ENCODE data around the gene NDNF.

NDNF gene

DNA sequence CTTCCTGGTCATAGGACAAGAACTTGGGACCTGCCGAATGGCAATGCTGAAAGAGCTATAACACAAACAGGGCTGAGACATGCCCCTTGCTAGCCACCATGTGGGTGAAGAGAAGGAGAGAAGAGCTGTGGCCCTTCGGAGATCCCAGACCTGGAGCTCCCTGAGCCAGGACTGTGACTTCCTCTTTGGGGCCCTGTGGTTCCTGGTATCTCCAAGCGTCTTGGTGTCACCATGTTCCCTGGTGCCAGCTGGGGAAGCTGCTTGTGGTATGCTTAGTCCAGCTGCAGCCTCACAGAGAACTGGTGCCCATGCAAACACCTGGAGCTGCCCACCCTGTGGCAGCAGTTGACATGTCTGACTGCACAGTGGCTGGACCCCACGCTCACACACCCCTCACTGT is 68.5 kb downstream of the NDNF start:
- DNase-seq (ENCODE audit: extremely low spot score) = no peak
- ChIA-PET CTCF (interaction anchor here (1.0 to 1.1 kb wide), 3 partner anchors 10 to 16 kb away, joined by 3 read pairs; no protein-coding TSS in a partner anchor), POLR2A (no interaction called here)
- TF ChIP-seq, protein P1, sequence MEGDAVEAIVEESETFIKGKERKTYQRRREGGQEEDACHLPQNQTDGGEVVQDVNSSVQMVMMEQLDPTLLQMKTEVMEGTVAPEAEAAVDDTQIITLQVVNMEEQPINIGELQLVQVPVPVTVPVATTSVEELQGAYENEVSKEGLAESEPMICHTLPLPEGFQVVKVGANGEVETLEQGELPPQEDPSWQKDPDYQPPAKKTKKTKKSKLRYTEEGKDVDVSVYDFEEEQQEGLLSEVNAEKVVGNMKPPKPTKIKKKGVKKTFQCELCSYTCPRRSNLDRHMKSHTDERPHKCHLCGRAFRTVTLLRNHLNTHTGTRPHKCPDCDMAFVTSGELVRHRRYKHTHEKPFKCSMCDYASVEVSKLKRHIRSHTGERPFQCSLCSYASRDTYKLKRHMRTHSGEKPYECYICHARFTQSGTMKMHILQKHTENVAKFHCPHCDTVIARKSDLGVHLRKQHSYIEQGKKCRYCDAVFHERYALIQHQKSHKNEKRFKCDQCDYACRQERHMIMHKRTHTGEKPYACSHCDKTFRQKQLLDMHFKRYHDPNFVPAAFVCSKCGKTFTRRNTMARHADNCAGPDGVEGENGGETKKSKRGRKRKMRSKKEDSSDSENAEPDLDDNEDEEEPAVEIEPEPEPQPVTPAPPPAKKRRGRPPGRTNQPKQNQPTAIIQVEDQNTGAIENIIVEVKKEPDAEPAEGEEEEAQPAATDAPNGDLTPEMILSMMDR (IDR thresholded peaks at IDR 0.05; ENCODE audit: control extremely low read depth, extremely low read depth, low read depth, missing control alignments) = no peak

DNA sequence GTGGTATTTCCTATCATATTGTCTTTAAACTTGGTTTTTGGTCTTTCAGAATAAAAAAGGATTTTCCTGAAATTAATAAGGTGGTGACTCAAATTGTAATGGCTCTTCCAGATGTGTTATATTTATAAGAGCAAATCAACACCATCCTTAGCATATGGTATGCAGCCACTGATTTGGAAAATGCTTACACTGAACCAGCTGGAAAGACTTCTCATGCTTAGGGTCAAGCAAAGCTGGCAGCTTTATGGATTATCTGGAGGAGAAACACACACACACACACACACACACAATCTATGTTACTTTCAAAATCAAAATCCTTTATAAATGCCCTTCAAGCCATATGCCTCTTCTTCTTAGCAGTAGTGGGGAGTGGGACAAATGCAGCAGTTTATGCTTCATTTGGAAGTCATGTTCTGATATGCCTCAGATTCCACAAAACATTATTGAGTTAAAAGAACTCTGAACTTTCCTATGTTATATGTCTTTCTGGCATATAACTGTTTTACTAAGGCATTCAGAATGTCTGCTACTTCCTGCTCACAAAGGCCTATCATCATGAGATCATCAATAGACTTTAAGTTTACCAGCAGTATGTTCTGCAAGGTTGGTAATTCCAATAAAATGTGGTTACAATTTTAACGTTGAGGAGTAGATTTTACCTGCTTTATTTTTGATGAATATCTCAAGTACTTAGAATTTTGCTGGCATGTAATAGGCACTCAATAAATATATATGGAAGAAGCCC is 76.9 kb downstream of the NDNF start:
- DNase-seq (ENCODE audit: extremely low spot score) = no peak
- POLR2A ChIA-PET = no interaction called here
- CTCF ChIA-PET = no interaction called here
- TF ChIP-seq, protein P1 (IDR thresholded peaks at IDR 0.05; ENCODE audit: control extremely low read depth, extremely low read depth, low read depth, missing control alignments) = no peak

DNA sequence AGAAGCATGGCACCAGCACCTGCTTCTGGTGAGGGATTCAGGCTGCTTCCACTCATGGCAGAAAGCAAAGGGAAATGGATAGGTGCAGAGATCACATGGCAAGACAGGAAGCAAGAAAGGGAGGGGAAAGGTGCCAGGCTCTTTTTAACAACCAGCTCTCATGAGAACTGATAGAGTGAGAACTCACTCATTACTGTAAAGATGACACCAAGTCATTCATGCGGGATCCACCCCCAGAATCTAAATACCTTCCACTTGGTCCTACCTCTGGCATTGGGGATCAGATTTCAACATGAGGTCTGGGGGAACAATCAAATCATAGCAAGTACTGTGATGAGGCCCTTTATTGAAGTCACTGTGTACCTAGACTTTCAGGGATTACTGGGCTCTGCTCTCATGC is 77.8 kb downstream of the NDNF start:
- ChIA-PET POLR2A (no interaction called here), CTCF (no interaction called here)
- TF ChIP-seq, protein P1 (IDR thresholded peaks at IDR 0.05; ENCODE audit: control extremely low read depth, extremely low read depth, low read depth, missing control alignments) = no peak
- no peak for DNase-seq (ENCODE audit: extremely low spot score)

DNA sequence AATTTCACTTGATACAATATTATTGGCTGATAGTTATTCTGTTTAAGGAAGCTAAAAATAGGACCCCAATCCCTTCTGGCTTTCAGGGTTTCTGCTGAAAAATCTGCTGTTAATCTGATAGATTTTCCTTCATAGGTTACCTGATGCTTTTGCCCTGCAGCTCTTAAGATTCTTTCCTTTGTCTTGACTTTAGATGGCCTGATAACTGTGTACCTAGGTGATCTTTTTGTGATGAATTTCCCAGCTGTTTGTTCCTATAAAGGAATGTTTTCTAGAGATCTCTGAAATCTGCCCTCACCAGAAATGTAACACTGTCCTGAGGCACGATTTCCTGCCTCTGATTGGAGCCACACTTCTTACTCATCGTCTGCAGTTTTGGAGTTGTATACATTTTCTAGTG is 80.5 kb downstream of the NDNF start:
- no peak for DNase-seq (ENCODE audit: extremely low spot score)
- CTCF ChIA-PET = interaction anchor here (1.8 kb wide), 1 partner anchor 10 kb away, joined by 4 read pairs; no protein-coding TSS in a partner anchor
- TF ChIP-seq, protein P1 (IDR thresholded peaks at IDR 0.05; ENCODE audit: control extremely low read depth, extremely low read depth, low read depth, missing control alignments) = no peak
- POLR2A ChIA-PET = no interaction called here

DNA sequence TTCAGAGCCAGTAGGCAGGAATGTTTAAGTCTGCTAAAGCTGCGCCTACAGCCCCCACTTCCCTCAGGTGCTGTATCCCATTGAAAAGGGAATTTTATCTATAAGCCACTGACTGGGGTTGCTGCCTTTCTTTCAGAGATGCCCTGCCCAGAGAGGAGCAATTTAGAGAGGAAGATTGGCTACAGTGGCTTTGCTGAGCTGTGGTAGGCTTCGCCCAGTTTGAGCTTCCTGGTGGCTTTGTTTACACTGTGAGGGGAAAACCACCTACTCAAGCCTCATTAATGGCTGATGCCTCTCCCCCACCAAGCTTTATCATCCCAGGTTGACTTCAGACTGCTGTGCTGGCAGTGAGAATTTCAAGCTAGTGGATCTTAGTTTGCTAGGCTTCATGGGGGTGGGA is 82.1 kb downstream of the NDNF start:
- ChIA-PET CTCF (interaction anchor here (0.8 to 1.8 kb wide), 2 partner anchors 11 to 13 kb away, joined by 3 to 4 read pairs; no protein-coding TSS in a partner anchor), POLR2A (no interaction called here)
- no peak for DNase-seq (ENCODE audit: extremely low spot score)
- TF ChIP-seq, protein P1 (IDR thresholded peaks at IDR 0.05; ENCODE audit: control extremely low read depth, extremely low read depth, low read depth, missing control alignments) = no peak
